GM12878 (cell line): ENCODE measurements around the gene TEKT3. TPM values are rescaled to one million over a fixed set of nuclear protein-coding genes. Genes with fewer than 3 reads are reported as not detected.

Source experiments
- ATAC-seq: fragments of 200-7000 bp; cut with Tn5 transposase; 3 replicates; pipeline ENCODE4 v1.9.1; 2020; ENCODE audit warnings: mild to moderate bottlenecking, moderate library complexity
- Bru-seq: library from RNA; stranded (reverse); fragments of 400-500 nt; gene quantifications from one replicate; lab custom pipeline; 2021; lab: Mats Ljungman, UMichigan
- BruChase-seq, 2 experiments: library from RNA; stranded (reverse); fragments of 400-500 nt; gene quantifications; one replicate each; lab custom pipeline; 2021; lab: Mats Ljungman, UMichigan
- BruUV-seq: library from RNA; stranded (reverse); fragments of 400-500 nt; replicated peaks from 2 replicates; lab custom pipeline; 2021; lab: Mats Ljungman, UMichigan
- CTCF ChIA-PET: fragments of 300-600 bp; sonication (Branson Sonifier 250); formaldehyde crosslinking; extraction: SDS; loops from one replicate; lab custom pipeline; 2021; ENCODE audit warnings: inconsistent platforms; lab: Yijun Ruan, JAX
- POLR2A ChIA-PET: fragments of 350-600 bp; formaldehyde crosslinking; extraction: SDS; loops from one replicate; lab custom pipeline; 2021; ENCODE audit warnings: inconsistent platforms; lab: Charles Lee
- RAD21 ChIA-PET: fragments of 300-600 bp; sonication (Branson Sonifier 250); formaldehyde crosslinking; loops from one replicate; lab custom pipeline; 2023; ENCODE audit warnings: antibody characterized with exemption; ENCODE audit not compliant: unreplicated experiment; lab: Charles Lee
- SMC1A ChIA-PET: fragments of 300-600 bp; sonication (Branson Sonifier 250); formaldehyde crosslinking; loops from one replicate; lab custom pipeline; 2023; ENCODE audit not compliant: unreplicated experiment, uncharacterized antibody; lab: Charles Lee
- DNase-seq: peaks from one replicate; pipeline ENCODE4 v3.0.0-alpha.2; 2011; ENCODE audit warnings: low read depth, low spot score
- FAIRE-seq: peaks from 3 replicates; lab custom pipeline; 2011; peaks lifted over from hg19 to GRCh38; lab: Jason Lieb, UNC
- H2AFZ ChIP-seq: 2 replicates; pipeline ENCODE4 v1.6.0; 2011; ENCODE audit warnings: low read depth, low read length, control low read depth; ENCODE audit not compliant: control insufficient read depth
- H3K27ac ChIP-seq: 2 replicates; pipeline ENCODE4 v1.5.1; 2011; ENCODE audit warnings: control low read depth; ENCODE audit not compliant: control insufficient read depth, insufficient read depth
- H3K27me3 ChIP-seq, 2 experiments: replicated peaks in 1 of 2; 2 replicates each; pipeline versions ENCODE4 v1.6.0 to v1.6.1; 2011; ENCODE audit warnings: low read length in 1 of 2; ENCODE audit not compliant: control insufficient read depth in 2 of 2, insufficient read depth in 2 of 2
- H3K36me3 ChIP-seq, 2 experiments: 2 replicates each; pipeline ENCODE4 v1.5.1; 2011; ENCODE audit warnings: low read length in 1 of 2; ENCODE audit not compliant: control insufficient read depth in 2 of 2, insufficient read depth in 2 of 2
- H3K4me1 ChIP-seq: 2 replicates; pipeline ENCODE4 v1.6.1; 2011; ENCODE audit warnings: mild to moderate bottlenecking, low read length, moderate library complexity, mixed read lengths; ENCODE audit not compliant: control insufficient read depth, insufficient read depth
- H3K4me2 ChIP-seq: 2 replicates; pipeline ENCODE4 v1.6.0; 2011; ENCODE audit warnings: control low read depth; ENCODE audit not compliant: control insufficient read depth, insufficient read depth
- H3K4me3 ChIP-seq: fragments of 200-600 bp; sonication (generic); 2 replicates; pipeline ENCODE4 v1.5.1; 2016
- H3K79me2 ChIP-seq: 2 replicates; pipeline ENCODE4 v1.6.0; 2011; ENCODE audit warnings: low read length; ENCODE audit not compliant: control insufficient read depth, insufficient read depth
- H3K9ac ChIP-seq: 2 replicates; pipeline ENCODE4 v1.8.0; 2011; ENCODE audit warnings: low read length, control low read depth, mixed read lengths; ENCODE audit not compliant: control insufficient read depth, insufficient read depth
- H3K9me3 ChIP-seq: replicated peaks from 3 replicates; pipeline ENCODE4 v1.5.1; 2011; ENCODE audit warnings: mild to moderate bottlenecking, low read length; ENCODE audit not compliant: control insufficient read depth, insufficient read depth
- H4K20me1 ChIP-seq: 2 replicates; pipeline ENCODE4 v1.6.0; 2011; ENCODE audit not compliant: control insufficient read depth, insufficient read depth
- EP300 ChIP-seq, 2 experiments: fragments of 150-350 bp in 1 of 2; IDR thresholded peaks; 2 replicates each; pipeline ENCODE4 v1.6.1; 2011 to 2012; ENCODE audit warnings: low read depth in 2 of 2, low read length in 2 of 2, borderline replicate concordance in 1 of 2, improper control_type of control experiment in 1 of 2, inconsistent platforms in 1 of 2; ENCODE audit not compliant: control insufficient read depth in 1 of 2
- FOXM1 ChIP-seq: IDR thresholded peaks from 2 replicates; pipeline ENCODE4 v1.6.1; 2012; ENCODE audit warnings: low read depth, mild to moderate bottlenecking, inconsistent platforms, low read length, moderate library complexity
- IKZF2 ChIP-seq, 2 experiments: fragments of 450-650 bp; IDR thresholded peaks; 2 replicates each; pipeline ENCODE4 v1.6.1; 2017; ENCODE audit warnings: mild to moderate bottlenecking in 2 of 2, moderate library complexity in 2 of 2
- KDM1A ChIP-seq: fragments of 200-600 bp; sonication (generic); IDR thresholded peaks from 2 replicates; pipeline ENCODE4 v1.6.1; 2016; ENCODE audit warnings: borderline replicate concordance
- NFXL1 ChIP-seq: fragments of 450-650 bp; IDR thresholded peaks from 2 replicates; pipeline ENCODE4 v1.6.1; 2017; ENCODE audit warnings: antibody characterized with exemption, mild to moderate bottlenecking, borderline replicate concordance
- NFYB ChIP-seq: IDR thresholded peaks from 2 replicates; pipeline ENCODE4 v1.6.1; 2011; ENCODE audit warnings: low read depth, mild to moderate bottlenecking, low read length, improper control_type of control experiment, moderate library complexity; ENCODE audit not compliant: insufficient read depth
- PML ChIP-seq: IDR thresholded peaks from 2 replicates; pipeline ENCODE4 v1.6.1; 2012; ENCODE audit warnings: low read length, inconsistent platforms
- POU2F2 ChIP-seq: IDR thresholded peaks from 3 replicates; pipeline ENCODE4 v1.6.1; 2011; ENCODE audit warnings: low read depth, mild to moderate bottlenecking, low read length, borderline replicate concordance
- SMAD1 ChIP-seq: fragments of 450-650 bp; IDR thresholded peaks from 2 replicates; pipeline ENCODE4 v1.6.1; 2018; ENCODE audit warnings: mild to moderate bottlenecking, low read depth; ENCODE audit not compliant: partially characterized antibody
- TARDBP ChIP-seq: IDR thresholded peaks from 2 replicates; pipeline ENCODE4 v1.6.1; 2016; ENCODE audit warnings: borderline replicate concordance
- ZBED1 ChIP-seq: IDR thresholded peaks from 2 replicates; pipeline ENCODE4 v1.6.1; 2016; ENCODE audit warnings: borderline replicate concordance
- ZNF622 ChIP-seq: fragments of 450-650 bp; IDR thresholded peaks from 2 replicates; pipeline ENCODE4 v1.6.1; 2017; ENCODE audit warnings: mild to moderate bottlenecking, inconsistent platforms
- WGBS: methylation state at CpG from one replicate; pipeline ENCODE4 v1.1.6; 2016; ENCODE audit warnings: low lambda C conversion rate; ENCODE audit not compliant: insufficient replicate concordance, insufficient coverage; ENCODE audit errors: missing lambda C conversion rate; 5-methylcytosine and 5-hydroxymethylcytosine counted together
- in situ Hi-C: fragments of 300-500 bp; cut with MboI; formaldehyde crosslinking; loops from 9 replicates; pipeline ENCODE4 v1.14.3; 2018; ENCODE audit warnings: mixed read lengths
- intact Hi-C: fragments of 100-400 bp; cut with micrococcal nuclease; formaldehyde crosslinking; loops from one replicate; pipeline ENCODE4 v1.14.2; 2022; ENCODE audit not compliant: unreplicated experiment
- long read RNA-seq, 2 experiments: library from polyadenylated mRNA; unstranded; transcript quantifications; one replicate each; pipeline ENCODE4 v2.0.0, GENCODE V29; 2019 to 2020
- polyA minus RNA-seq, 3 experiments: library from RNA; depleted of rRNA, polyadenylated mRNA; stranded (reverse); fragments of >200 nt; gene quantifications; 2 replicates each; pipeline ENCODE4 v1.2.3, GENCODE V29; 2011
- polyA plus RNA-seq, 11 experiments: library from polyadenylated mRNA; depleted of rRNA in 4 of 11; unstranded in 6 of 11; stranded (reverse) in 5 of 11; fragments of >200 nt; fragmentation: Nextera tagmentation in 4 of 11; fragmentation: Illumina TruSeq in 1 of 11; extraction: Ambion mirVana in 4 of 11; extraction: Trizol in 1 of 11; gene quantifications; 1 replicate in 1 of 11; 2 replicates in 10 of 11; pipeline versions ENCODE4 v1.2.1 to v1.2.3, GENCODE V29; 2011 to 2016; ENCODE audit warnings: inconsistent platforms in 2 of 11, missing spikeins in 2 of 11, low read depth in 1 of 11
- total RNA-seq, 4 experiments: library from RNA; depleted of rRNA in 3 of 4; stranded (reverse); fragments of >200 nt in 3 of 4; fragmentation: Illumina TruSeq in 1 of 4; extraction: Trizol in 1 of 4; gene quantifications; 2 replicates each; pipeline versions ENCODE4 v1.2.1 to v1.2.3, GENCODE V29; 2013 to 2021
- TF ChIP-seq, protein P1 (sequence below): fragments of 450-650 bp; conservative IDR thresholded peaks from 2 replicates; pipeline ENCODE4 v1.6.1; 2017; ENCODE audit warnings: mild to moderate bottlenecking, moderate library complexity
- TF ChIP-seq, protein P2 (sequence below): fragments of 450-650 bp; IDR thresholded peaks from 2 replicates; pipeline ENCODE4 v1.6.1; 2017; ENCODE audit warnings: antibody characterized with exemption, mild to moderate bottlenecking, moderate library complexity

The TEKT3 gene
- not detected in 2 replicates for total RNA-seq (2013; cell fraction: nucleolus; rRNA removed)
- total RNA-seq (2014; rRNA removed) = not detected in 2 replicates
- total RNA-seq (2014; rRNA removed; fragmentation: Illumina TruSeq; extraction: Trizol) = not detected in 2 replicates
- total RNA-seq (2021) = not detected in 2 replicates
- polyA plus RNA-seq (2011; ENCODE audit: low read depth) = not detected
- polyA plus RNA-seq (2011; rRNA removed) = not detected in 2 replicates
- not detected in 2 replicates for polyA plus RNA-seq (2011; cell fraction: cytosol; rRNA removed)
- polyA plus RNA-seq (2011; cell fraction: nucleus; rRNA removed) = not detected in 2 replicates
- polyA plus RNA-seq (2012) = not detected in 2 replicates
- not detected in 2 replicates for polyA plus RNA-seq (2014; fragmentation: Illumina TruSeq; extraction: Trizol)
- not detected for polyA plus RNA-seq (2014; fragmentation: Nextera tagmentation; extraction: Ambion mirVana)
- polyA plus RNA-seq (2014; rRNA removed) = 0.15 TPM in 1 of 2 replicates, not detected in the other
- not detected for polyA plus RNA-seq (2016; fragmentation: Nextera tagmentation; extraction: Ambion mirVana)
- not detected in 2 replicates for polyA minus RNA-seq (2011; rRNA and poly(A)+ RNA removed)
- not detected in 2 replicates for polyA minus RNA-seq (2011; cell fraction: cytosol; rRNA and poly(A)+ RNA removed)
- polyA minus RNA-seq (2011; cell fraction: nucleus; rRNA and poly(A)+ RNA removed) = not detected in 2 replicates
- percentile 7 among the genes with signal in this experiment for Bru-seq, nascent RNA
- percentile 3 among the genes with signal in this experiment for BruChase-seq, experiment 1, labeled RNA remaining after a 6-hour chase
- percentile 8 among the genes with signal in this experiment for BruChase-seq, experiment 2, labeled RNA remaining after a 2-hour chase
- long read RNA-seq, experiment 1 = 0 reads
- long read RNA-seq, experiment 2 = 0 reads

DNA sequence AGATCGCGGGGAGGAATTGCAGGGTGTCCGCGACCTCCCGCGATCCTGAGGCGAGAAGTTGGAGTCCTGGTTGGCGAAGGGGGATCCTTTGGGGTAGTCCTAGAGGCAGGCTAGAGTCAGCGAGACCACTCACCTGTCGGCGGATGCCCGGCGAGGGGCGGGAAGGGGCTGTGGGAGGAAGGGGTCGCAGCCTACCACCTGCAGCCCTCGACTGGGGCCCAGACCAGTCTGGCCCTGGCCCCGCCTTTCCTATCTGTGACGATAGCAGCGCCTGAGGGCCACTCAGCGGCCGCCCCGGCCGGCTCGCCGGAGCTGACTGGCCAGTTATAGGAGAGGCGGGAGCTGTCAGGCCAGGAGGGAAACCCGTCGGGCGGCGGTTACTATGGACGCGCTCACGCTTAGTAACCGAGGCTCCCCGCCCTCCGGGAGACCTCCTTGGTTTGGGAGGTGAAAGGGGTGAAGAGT, at the start of gene TEKT3:
Gene TEKT3, minus strand, starts transcription at position 213 of the 465 bp plus-strand sequence. CDS start 10,012 bp downstream, outside the sequence.
- no peak for FAIRE-seq
- H3K4me2 ChIP-seq = no peak within 1 kb of the TSS

More for the DNA sequence above, at the start of gene TEKT3:
- ChIA-PET POLR2A (no interaction called here), CTCF (no interaction called here), SMC1A (no interaction called here), RAD21 (no interaction called here)
- no peaks in the 10 kb centered on the region for H3K36me3 ChIP-seq
- ATAC-seq (no peak), DNase-seq (no peak)
- H3K4me1 ChIP-seq = no peaks in the 10 kb centered on the region
- no peak within 1 kb of the TSS for H3K27ac ChIP-seq
- no peak within 1 kb of the TSS for H2AFZ ChIP-seq
- WGBS = 25% methylated on average over 33 of the region's 36 CpGs
- in situ Hi-C loops (no loop called here), intact Hi-C loops (no loop called here)
- no peak for TF ChIP-seq ZNF622
- TF ChIP-seq POU2F2 = no peak
- no peak for TF ChIP-seq EP300 (IDR thresholded peaks at IDR 0.05; ENCODE audit: borderline replicate concordance in 1 of 2, control insufficient read depth in 1 of 2, low read depth in 2 of 2, low read length in 2 of 2)
- no peak for TF ChIP-seq NFYB
- no peak for TF ChIP-seq TARDBP
- TF ChIP-seq, protein P1, sequence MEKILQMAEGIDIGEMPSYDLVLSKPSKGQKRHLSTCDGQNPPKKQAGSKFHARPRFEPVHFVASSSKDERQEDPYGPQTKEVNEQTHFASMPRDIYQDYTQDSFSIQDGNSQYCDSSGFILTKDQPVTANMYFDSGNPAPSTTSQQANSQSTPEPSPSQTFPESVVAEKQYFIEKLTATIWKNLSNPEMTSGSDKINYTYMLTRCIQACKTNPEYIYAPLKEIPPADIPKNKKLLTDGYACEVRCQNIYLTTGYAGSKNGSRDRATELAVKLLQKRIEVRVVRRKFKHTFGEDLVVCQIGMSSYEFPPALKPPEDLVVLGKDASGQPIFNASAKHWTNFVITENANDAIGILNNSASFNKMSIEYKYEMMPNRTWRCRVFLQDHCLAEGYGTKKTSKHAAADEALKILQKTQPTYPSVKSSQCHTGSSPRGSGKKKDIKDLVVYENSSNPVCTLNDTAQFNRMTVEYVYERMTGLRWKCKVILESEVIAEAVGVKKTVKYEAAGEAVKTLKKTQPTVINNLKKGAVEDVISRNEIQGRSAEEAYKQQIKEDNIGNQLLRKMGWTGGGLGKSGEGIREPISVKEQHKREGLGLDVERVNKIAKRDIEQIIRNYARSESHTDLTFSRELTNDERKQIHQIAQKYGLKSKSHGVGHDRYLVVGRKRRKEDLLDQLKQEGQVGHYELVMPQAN = no peak
- TF ChIP-seq, protein P2, sequence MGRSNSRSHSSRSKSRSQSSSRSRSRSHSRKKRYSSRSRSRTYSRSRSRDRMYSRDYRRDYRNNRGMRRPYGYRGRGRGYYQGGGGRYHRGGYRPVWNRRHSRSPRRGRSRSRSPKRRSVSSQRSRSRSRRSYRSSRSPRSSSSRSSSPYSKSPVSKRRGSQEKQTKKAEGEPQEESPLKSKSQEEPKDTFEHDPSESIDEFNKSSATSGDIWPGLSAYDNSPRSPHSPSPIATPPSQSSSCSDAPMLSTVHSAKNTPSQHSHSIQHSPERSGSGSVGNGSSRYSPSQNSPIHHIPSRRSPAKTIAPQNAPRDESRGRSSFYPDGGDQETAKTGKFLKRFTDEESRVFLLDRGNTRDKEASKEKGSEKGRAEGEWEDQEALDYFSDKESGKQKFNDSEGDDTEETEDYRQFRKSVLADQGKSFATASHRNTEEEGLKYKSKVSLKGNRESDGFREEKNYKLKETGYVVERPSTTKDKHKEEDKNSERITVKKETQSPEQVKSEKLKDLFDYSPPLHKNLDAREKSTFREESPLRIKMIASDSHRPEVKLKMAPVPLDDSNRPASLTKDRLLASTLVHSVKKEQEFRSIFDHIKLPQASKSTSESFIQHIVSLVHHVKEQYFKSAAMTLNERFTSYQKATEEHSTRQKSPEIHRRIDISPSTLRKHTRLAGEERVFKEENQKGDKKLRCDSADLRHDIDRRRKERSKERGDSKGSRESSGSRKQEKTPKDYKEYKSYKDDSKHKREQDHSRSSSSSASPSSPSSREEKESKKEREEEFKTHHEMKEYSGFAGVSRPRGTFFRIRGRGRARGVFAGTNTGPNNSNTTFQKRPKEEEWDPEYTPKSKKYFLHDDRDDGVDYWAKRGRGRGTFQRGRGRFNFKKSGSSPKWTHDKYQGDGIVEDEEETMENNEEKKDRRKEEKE = no peak
- no peak for TF ChIP-seq NFXL1
- TF ChIP-seq SMAD1 = no peak
- TF ChIP-seq IKZF2 (IDR thresholded peaks at IDR 0.05) = no peak
- no peak for TF ChIP-seq PML
- TF ChIP-seq ZBED1 = no peak
- no peak for TF ChIP-seq KDM1A
- no peak for TF ChIP-seq FOXM1
- no peaks in the 10 kb centered on the region for H4K20me1 ChIP-seq
- no peaks in the 10 kb centered on the region for H3K79me2 ChIP-seq
- no peak within 1 kb of the TSS for H3K9ac ChIP-seq
- H3K27me3 ChIP-seq = peaks cover 0 to 1% of the 10 kb centered on the region in 2 experiments; a peak in 2 of 4 replicates
- BruUV-seq = no TSS peak
- H3K4me3 ChIP-seq = no peak within 1 kb of the TSS
- H3K9me3 ChIP-seq = no peaks in the 10 kb centered on the region
